Measurements from ENCODE around the gene ACAA1. TPM values are rescaled to one million over a fixed set of nuclear protein-coding genes. Genes with fewer than 3 reads are reported as not detected.
A peak's percentile ranks its signal among the peaks of the same experiment; 100 is the strongest.
"Not testable (repeated sequence)": the region's sequence is repeated elsewhere in the genome, so short reads cannot be mapped to it uniquely, and the experiment has no call there.

The ACAA1 gene
- total RNA-seq, 1 experiment from 2014 or later, result 13.5 TPM

- DNase-seq (ENCODE audit: extremely low read depth, low read depth), result peak; percentile 6
Observed at GRCh38 chr3:38084334-38085310, 52.3 kb downstream of the ACAA1 start.

- no peak for DNase-seq (ENCODE audit: extremely low read depth, low read depth)
Observed at GRCh38 chr3:38083871-38084333, 53.0 kb downstream of the ACAA1 start.

GRCh38 chr3:38083254-38083653 lies 53.7 kb downstream of the ACAA1 start:
- not testable (repeated sequence) for DNase-seq (ENCODE audit: extremely low read depth, low read depth)

GRCh38 chr3:38082296-38082695 lies 54.6 kb downstream of the ACAA1 start:
- not testable (repeated sequence) for DNase-seq (ENCODE audit: extremely low read depth, low read depth)

- not testable (repeated sequence) for DNase-seq (ENCODE audit: extremely low read depth, low read depth)
Observed at GRCh38 chr3:38077073-38077472, 59.9 kb downstream of the ACAA1 start.

Small RNA genes lying within 50 kb of the gene (small RNA-seq; reads per million reads assigned to genes)
- gene RF00019, result 0 reads per million in 2 experiments

Other genes with a start within 250 kb of the ACAA1 start
- gene VILL, start 146.3 kb downstream of the ACAA1 start, total RNA-seq (2014; rRNA removed; shearing (Covaris generic)), result 1.1 and 1.7 TPM in 2 replicates
- gene PLCD1, start 107.5 kb downstream of the ACAA1 start, total RNA-seq (2014; rRNA removed; shearing (Covaris generic)), result 1.2 and 1.9 TPM in 2 replicates
- 0.10 TPM in 1 of 2 replicates, not detected in the other for gene DLEC1, start 97.9 kb downstream of the ACAA1 start, total RNA-seq (2014; rRNA removed; shearing (Covaris generic))
- gene MYD88, start 1.5 kb upstream of the ACAA1 start, total RNA-seq (2014; rRNA removed; shearing (Covaris generic)), result 5.9 and 8.3 TPM in 2 replicates
- gene OXSR1, start 28.4 kb upstream of the ACAA1 start, total RNA-seq (2014; rRNA removed; shearing (Covaris generic)), result 35.2 and 42.4 TPM in 2 replicates
- 0.17 and 0.40 TPM in 2 replicates for gene SLC22A13, start 128.7 kb upstream of the ACAA1 start, total RNA-seq (2014; rRNA removed; shearing (Covaris generic))
- 0.35 TPM in 1 of 2 replicates, not detected in the other for gene SLC22A14, start 145.2 kb upstream of the ACAA1 start, total RNA-seq (2014; rRNA removed; shearing (Covaris generic))
- gene XYLB, start 209.7 kb upstream of the ACAA1 start, total RNA-seq (2014; rRNA removed; shearing (Covaris generic)), result 3.1 and 4.4 TPM in 2 replicates

Data from NCI-H460 (cell line).